ENCODE measurements around the gene ANKDD1A. TPM values are rescaled to one million over a fixed set of nuclear protein-coding genes. Genes with fewer than 3 reads are reported as not detected.
A peak's percentile ranks its signal among the peaks of the same experiment; 100 is the strongest.

Gene ANKDD1A
- polyA plus RNA-seq, 3 donors = 0.49 to 3.5 (median 0.90) TPM

- no peaks in the 10 kb centered on the region for H4K20me1 ChIP-seq (ENCODE audit: insufficient read depth, low read length)
- H3K9ac ChIP-seq (ENCODE audit: insufficient read depth, low read length, poor library complexity, severe bottlenecking) = no peak overlapping the region
- H3K9me3 ChIP-seq (replicated peaks in 1 of 2; ENCODE audit: control insufficient read depth in 1 of 2, insufficient read depth in 1 of 2, low read length in 2 of 2) = no peaks in the 10 kb centered on the region
- peaks cover 0 to 6% (median 0%) of the 10 kb centered on the region in 3 donors for H3K27me3 Mint-ChIP-seq (ENCODE audit: low read depth in 3 of 3)
- no peaks in the 10 kb centered on the region for H3K9me3 Mint-ChIP-seq
- no peak overlapping the region for H3K4me3 Mint-ChIP-seq
- WGBS (ENCODE audit: insufficient coverage) = 83% methylated on average over 4 of the region's 8 CpGs
- H2AFZ ChIP-seq (ENCODE audit: insufficient read depth, low read depth, low read length, poor library complexity, severe bottlenecking) = no peak overlapping the region
- no peaks in the 10 kb centered on the region for H3K36me3 ChIP-seq (replicated peaks in 1 of 2; ENCODE audit: control insufficient read depth in 1 of 2, insufficient read depth in 2 of 2, low read length in 2 of 2)
- no peak for TF ChIP-seq CTCF (IDR thresholded peaks at IDR 0.05)
- H3K36me3 Mint-ChIP-seq = peaks cover 18 to 22% of the 10 kb centered on the region in 2 donors
- H3K79me2 ChIP-seq (ENCODE audit: insufficient read depth, low read length) = no peaks in the 10 kb centered on the region
- H3K27me3 ChIP-seq (ENCODE audit: control insufficient read depth in 2 of 2, insufficient read depth in 2 of 2, low read length in 2 of 2) = no peaks in the 10 kb centered on the region
- H3K4me2 ChIP-seq (replicated peaks; ENCODE audit: extremely low read depth, low read length, poor library complexity, severe bottlenecking) = no peak overlapping the region
- DNase-seq = no peak
- peaks cover 84% of the 10 kb centered on the region for H3K4me1 Mint-ChIP-seq
- peak overlapping the region in 5 of 7 donors; percentile 25 to 97 (median 93) for H3K27ac Mint-ChIP-seq
- peak overlapping the region; percentile 57 to 85 for H3K27ac ChIP-seq (ENCODE audit: low read depth in 1 of 2, low read length in 2 of 2)
- intact Hi-C loops (cut with micrococcal nuclease) = no loop called here
- H3K4me3 ChIP-seq (replicated peaks in 1 of 3; ENCODE audit: low read depth in 2 of 3, low read length in 3 of 3) = no peak overlapping the region
- H3K4me1 ChIP-seq (ENCODE audit: control insufficient read depth in 1 of 2, insufficient read depth in 2 of 2, low read length in 2 of 2) = peaks cover 78 to 83% of the 10 kb centered on the region in 2 donors
These were observed 33.0 kb upstream of the ANKDD1A start for GRCh38 chr15:64878705-64879104.

GRCh38 chr15:64883100-64883581 is 28.6 kb upstream of the ANKDD1A start:
- Histone ChIP-seq H3K4me1 (ENCODE audit: control insufficient read depth in 1 of 2, insufficient read depth in 2 of 2, low read length in 2 of 2) (peaks cover 73 to 75% of the 10 kb centered on the region in 2 donors), H3K4me3 (replicated peaks in 1 of 3; ENCODE audit: low read depth in 2 of 3, low read length in 3 of 3) (peak overlapping the region in 1 of 3 experiments; percentile 47), H2AFZ (ENCODE audit: insufficient read depth, low read depth, low read length, poor library complexity, severe bottlenecking) (no peak overlapping the region), H3K27ac (ENCODE audit: low read depth in 1 of 2, low read length in 2 of 2) (peak overlapping the region; percentile 91 to 100), H3K27me3 (ENCODE audit: control insufficient read depth in 2 of 2, insufficient read depth in 2 of 2, low read length in 2 of 2) (no peaks in the 10 kb centered on the region), H3K9ac (ENCODE audit: insufficient read depth, low read length, poor library complexity, severe bottlenecking) (peak overlapping the region; percentile 91), H4K20me1 (ENCODE audit: insufficient read depth, low read length) (no peaks in the 10 kb centered on the region), H3K9me3 (replicated peaks in 1 of 2; ENCODE audit: control insufficient read depth in 1 of 2, insufficient read depth in 1 of 2, low read length in 2 of 2) (no peaks in the 10 kb centered on the region), H3K79me2 (ENCODE audit: insufficient read depth, low read length) (no peaks in the 10 kb centered on the region), H3K36me3 (replicated peaks in 1 of 2; ENCODE audit: control insufficient read depth in 1 of 2, insufficient read depth in 2 of 2, low read length in 2 of 2) (no peaks in the 10 kb centered on the region), H3K4me2 (replicated peaks; ENCODE audit: extremely low read depth, low read length, poor library complexity, severe bottlenecking) (peak overlapping the region; percentile 66)
- intact Hi-C loops (cut with micrococcal nuclease) = no loop called here
- Mint-ChIP-seq H3K27ac (peak overlapping the region; percentile 99 to 100 (median 100)), H3K9me3 (no peaks in the 10 kb centered on the region), H3K27me3 (ENCODE audit: low read depth in 3 of 3) (peaks cover 0 to 4% (median 0%) of the 10 kb centered on the region in 3 donors), H3K4me1 (peaks cover 72% of the 10 kb centered on the region), H3K4me3 (peak overlapping the region; percentile 71 to 79), H3K36me3 (peaks cover 15 to 16% of the 10 kb centered on the region in 2 donors)
- DNase-seq = peak; percentile 94 to 97 (median 96)
- WGBS (ENCODE audit: insufficient coverage) = 0% methylated on average over 1 of the region's 5 CpGs
- no peak for TF ChIP-seq CTCF (IDR thresholded peaks at IDR 0.05)

All from CD14-positive monocyte (primary cell).